ENCODE data around the gene VIPR2. TPM values are rescaled to one million over a fixed set of nuclear protein-coding genes. Genes with fewer than 3 reads are reported as not detected.

The VIPR2 gene
- total RNA-seq, 1 experiment from 2014 or later, result not detected

- DNase-seq (ENCODE audit: low read depth), result no peak
These were observed 118.2 kb downstream of the VIPR2 start for GRCh38 chr7:159026271-159027055.

DNA sequence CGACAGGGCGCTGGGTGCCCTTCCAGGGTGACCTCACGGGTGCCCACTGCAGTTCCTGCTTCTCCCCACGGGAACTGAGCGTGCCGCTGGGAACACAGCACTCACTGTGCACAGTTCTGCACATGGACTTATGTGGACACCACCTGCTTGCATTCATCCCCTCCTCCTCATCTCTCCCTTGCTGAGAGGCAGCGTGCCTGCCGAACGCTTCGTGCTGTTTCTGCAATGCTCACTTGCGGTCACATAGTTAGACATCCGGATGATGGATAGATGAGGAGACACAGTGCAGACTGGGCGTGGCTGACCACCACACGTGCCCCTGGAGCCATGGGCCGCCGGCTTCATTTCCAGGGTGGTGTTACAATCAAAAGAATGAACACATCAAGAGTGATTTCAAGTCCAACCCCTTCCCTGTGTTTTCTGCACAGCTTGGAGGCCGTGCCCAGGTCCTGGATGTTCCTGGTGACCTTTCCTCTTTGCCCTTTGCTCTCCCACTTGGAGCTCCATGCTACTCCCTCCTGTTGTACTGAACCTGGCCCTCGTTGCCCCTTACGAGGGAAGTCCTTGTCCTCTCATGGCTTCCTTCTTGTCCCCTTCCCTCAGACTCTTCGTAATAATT lies 119.4 kb downstream of the VIPR2 start:
- DNase-seq (ENCODE audit: low read depth), result peak; percentile 47

GRCh38 chr7:159024280-159024951 lies 120.3 kb downstream of the VIPR2 start:
- no peak for DNase-seq (ENCODE audit: low read depth)

DNA sequence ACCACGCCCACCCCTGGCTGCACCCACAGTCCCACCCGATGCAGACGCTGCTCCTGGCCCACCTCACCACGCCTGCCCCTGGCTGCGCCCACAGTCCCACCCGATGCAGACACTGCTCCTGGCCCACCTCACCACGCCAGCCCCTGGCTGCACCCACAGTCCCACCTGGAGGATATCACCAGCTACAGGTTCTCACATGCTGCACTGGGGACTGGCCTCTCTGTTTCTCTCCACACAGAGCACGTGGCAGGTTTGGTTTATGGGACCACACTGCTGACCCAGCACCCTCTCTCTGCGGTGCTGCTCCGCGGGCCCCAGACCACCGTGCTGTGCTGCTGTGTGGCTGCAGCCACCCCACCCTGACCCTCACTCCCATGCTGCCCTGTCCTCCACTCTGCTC lies 120.9 kb downstream of the VIPR2 start:
- no peak for DNase-seq (ENCODE audit: low read depth)

GRCh38 chr7:159023206-159023605 lies 121.5 kb downstream of the VIPR2 start:
- no peak for DNase-seq (ENCODE audit: low read depth)

- DNase-seq (ENCODE audit: low read depth), result peak; percentile 39
These were observed 122.3 kb downstream of the VIPR2 start for GRCh38 chr7:159022238-159022993.

DNA sequence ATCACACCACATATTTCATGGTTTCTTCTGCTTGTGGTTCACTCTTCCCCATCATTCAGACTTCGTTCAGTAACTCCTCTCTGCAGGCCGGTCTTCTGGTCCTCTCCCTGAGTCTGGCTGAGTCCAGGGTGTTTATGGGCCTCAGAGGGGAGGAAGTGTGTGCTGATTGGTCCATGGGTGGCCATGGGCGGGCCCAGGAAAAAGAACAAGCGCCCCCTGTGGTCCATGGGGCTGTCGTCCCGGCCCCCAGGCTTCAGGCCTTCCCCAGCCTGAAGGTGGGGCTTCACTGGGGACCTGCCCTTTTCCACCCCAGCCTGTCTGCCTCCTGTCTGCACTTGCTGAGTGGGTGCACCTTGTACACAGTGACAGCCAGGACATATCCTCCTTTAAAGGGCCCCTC lies 123.7 kb downstream of the VIPR2 start:
- DNase-seq (ENCODE audit: low read depth), result no peak

GRCh38 chr7:159019111-159019510 lies 125.6 kb downstream of the VIPR2 start:
- DNase-seq (ENCODE audit: low read depth), result no peak

DNA sequence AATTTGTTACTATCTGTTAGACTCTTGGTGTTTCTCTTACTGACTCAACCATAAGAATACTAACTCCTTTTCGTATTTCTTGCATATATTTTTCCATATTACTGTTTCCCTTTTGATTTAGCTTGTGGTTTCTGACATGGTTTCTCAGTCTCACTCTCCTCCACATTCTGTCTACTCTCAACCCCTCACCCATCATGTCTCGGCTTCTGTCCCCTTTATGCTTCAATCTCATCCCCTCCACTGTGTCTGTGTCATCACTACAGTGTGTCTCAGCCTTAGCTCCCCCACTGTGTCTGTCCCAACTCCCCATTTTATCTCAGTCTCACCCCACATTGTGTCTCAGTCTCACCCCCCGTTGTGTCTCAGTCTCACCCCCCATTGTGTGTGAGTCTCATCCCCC lies 126.9 kb downstream of the VIPR2 start:
- no peak for DNase-seq (ENCODE audit: low read depth)

DNA sequence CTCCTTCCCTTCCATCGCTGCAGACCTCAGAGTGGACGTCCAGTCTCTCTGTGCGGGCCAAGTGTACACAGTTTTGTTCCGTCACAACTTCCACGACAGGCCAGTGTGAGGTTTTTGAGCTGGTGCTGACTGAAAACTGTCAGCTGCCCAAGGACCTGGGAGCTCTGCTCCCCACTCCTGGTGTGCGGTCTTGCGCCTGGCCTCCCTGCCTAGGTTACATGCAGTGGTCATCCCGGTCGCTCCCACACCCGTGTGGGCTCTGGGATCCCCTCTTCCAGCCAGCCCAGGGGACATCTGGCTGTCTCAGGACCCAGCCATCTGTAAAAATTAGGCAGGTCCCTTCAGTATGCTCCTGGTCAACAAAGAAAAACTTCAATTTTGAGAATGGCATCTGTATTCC lies 127.5 kb downstream of the VIPR2 start:
- DNase-seq (ENCODE audit: low read depth), result no peak

DNA sequence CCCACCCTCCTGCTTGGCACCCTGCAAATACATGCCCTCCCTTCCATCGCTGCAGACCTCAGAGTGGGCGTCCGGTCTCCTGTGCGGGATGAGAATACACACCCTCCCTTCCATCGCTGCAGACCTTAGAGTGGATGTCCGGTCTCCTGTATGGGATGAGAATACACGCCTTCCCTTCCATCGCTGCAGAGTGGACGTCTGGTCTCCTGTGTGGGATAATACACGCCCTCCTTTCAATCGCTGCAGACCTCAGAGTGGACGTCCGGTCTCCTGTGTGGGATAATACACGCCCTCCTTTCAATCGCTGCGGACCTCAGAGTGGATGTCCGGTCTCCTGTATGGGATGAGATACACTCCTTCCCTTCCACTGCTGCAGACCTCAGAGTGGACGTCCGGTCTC lies 128.1 kb downstream of the VIPR2 start:
- DNase-seq (ENCODE audit: low read depth), result no peak

DNA sequence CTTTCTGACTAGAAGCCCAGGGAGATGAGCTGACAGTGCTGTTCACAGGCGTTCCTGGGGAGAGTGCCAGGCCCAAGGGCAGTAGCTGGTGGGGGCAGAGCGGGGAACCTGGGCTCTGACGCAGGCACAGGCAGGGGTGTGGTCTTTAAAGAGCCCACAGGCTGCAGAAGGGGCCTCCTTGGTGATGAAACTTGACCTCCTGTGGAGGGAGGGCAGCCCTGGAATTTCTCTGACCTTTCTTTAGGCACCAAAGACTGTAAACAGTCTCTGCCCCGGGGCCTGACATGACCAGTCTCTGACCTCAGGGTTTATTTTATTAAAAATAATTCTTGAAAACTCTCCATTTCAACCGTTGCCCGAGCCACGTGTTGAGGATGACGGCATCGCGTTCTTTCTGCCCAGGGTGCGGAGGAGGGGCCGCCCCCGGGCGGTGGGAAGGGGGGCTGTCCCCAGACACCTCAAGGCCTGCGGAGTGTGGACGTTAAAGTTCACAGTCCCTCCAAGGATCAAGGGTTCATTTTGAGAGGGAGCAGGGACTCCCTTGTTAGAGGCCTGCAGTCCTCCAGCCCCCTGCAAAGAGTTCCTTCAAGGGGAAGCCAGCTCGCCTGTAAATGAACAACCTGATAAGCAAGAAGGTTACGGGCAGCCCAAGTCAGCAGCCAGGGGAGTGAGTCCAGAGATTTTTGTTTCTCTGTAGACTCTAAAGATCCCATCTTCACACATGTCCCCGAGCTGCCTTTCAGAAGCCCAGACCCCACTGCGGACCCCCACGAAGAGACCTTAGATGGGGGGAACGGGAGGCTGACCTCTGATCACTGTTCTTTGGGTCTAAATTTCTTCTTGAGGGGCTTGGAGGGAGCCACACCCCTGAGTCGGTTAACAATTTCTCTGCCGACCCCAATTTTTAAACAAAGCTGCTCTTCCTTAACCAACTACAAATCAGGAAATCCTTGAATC lies 128.9 kb downstream of the VIPR2 start:
- DNase-seq (ENCODE audit: low read depth), result peak; percentile 56

DNA sequence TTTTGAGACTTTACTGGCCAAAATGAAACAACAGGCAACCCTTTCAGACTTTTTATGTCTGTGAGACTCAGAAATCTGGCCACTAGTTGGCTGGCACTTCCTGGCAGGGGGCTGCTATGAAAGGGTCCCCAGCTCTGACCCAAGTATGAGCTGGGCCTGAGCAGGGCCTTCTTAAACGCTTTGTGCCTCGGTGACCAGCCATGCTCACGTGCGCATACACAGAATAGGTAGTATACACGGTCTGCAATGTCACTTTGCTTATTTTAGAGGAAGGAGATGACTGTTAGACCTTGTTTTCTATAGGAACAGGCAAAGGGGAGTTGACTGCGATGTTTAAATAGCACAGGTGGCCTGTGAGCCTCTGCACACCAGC lies 129.6 kb downstream of the VIPR2 start:
- no peak for DNase-seq (ENCODE audit: low read depth)

DNA sequence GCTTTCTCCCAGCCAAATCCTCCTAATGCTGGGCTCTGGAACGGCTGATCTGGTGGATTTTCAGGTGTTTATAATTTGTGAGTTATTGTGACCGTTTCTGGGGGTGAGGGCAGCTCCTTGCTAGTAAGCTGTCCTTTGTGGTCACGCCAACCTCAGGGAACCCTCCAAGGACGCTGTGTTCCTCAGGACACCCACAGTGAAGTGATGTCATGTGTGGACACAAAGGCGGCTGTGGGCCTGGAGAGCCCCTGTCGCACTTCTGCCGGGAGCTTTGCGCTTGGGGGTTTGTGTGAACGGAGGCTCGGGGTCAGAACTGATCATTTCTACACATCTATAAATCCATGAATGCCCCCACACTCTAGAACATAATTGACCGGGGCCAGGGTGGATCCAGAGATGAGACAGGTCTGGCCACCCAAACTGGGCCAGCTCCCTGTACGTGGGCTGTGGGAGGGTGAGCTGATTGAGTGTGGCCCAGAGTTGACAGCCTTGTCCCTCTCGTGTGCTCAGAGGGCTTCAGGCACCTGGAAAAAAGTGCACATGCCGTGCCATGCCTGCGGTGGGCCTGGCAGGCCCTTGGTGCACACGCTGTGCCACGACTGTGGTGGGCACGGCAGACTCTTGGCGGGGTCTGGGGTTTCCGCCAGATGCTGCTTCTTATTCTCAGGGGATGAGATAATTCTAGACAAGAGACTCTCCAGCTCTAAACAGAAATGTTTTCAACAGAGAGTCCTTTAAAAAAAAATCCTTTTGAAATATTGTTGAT lies 130.2 kb downstream of the VIPR2 start:
- no peak for DNase-seq (ENCODE audit: low read depth)

- DNase-seq (ENCODE audit: low read depth), result no peak
These were observed 130.8 kb downstream of the VIPR2 start for GRCh38 chr7:159013825-159014289.

GRCh38 chr7:159013181-159013690 lies 131.4 kb downstream of the VIPR2 start:
- no peak for DNase-seq (ENCODE audit: low read depth)

DNA sequence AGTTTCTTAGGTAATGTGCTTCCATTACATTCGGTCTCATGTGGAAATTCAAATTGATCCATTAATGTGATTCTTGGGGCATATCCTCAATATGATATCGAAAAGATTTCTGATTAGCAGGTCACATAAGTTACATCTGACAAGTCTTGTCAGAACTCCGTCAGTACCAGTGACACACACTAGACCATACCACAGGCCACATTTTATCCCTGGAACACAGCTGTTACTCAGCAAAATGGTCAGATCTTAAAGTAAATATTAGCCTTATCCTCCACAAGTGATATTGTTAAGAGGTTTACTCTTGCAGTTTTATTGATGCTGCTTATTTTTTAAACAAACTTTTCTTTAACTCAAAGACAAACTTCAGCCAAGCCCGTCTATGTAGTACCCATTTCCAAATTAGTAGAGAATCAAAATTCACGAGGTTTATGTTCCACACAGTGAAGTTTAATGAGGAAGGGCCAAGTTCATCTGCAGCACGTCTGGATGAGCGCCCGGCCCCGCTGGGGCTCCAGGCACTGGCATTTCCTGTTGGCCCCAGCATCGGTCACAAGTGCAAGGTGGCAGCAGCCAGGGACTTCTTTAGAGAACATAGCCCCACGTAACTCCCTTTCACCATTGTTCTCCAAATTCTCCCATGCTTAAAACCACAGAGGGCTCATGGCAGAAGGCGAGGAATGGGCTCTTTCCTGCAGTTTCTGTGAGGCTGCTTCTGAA lies 132.2 kb downstream of the VIPR2 start:
- peak; percentile 9 for DNase-seq (ENCODE audit: low read depth)

DNA sequence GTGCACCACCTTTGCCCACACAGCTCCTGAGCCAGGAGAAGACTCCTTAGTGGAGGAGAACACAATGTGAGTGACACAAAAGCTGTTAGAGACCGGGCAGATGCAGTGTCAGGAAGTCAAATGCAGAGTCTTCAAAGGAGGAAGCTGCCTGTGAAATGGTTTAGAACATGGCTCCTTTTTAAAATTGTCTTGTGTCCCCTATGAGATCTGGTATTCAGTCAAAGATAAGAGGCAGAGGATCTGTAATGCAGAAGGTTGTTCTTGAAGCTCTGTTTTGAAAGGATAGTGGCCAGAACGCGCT lies 133.0 kb downstream of the VIPR2 start:
- no peak for DNase-seq (ENCODE audit: low read depth)

DNA sequence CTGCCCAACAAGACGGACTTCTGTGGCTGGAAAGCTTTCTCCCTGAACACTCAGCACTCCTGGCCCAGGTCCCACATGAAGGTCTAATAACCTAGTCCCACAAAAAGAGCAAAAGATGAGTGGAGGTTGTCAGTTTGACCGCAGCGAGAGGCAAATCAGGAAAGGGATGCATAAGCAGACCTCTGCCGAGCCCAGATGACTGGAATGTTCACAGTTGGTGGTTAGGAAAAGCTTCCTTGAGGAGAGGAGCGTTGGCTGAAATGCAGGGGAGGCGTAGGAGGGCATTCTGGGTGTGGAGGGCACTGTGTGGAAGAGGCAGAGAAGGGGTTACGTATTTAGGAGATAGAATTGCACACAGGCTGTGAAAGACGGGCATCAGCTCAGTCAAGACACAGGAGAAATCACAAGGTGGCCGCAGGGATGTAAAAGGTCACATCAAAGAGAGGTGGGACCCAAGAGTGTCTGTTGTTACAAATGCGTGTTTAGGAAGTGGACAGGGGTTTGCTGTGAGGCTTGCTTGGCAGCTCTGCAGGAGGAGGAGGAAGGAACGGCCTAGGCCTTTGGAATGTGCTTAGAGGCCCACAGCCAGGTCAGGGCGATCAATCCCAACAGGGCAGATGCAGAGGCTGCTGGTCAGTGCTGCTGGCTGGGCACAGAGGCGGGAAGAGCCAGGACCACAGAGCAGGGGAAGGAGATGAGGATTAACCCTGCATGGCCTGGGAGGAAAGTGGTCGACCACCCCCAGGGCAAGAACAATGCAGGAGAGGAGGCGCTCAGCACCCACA lies 133.5 kb downstream of the VIPR2 start:
- DNase-seq (ENCODE audit: low read depth), result no peak
